ENCODE measurements around the gene OBSCN. TPM values are rescaled to one million over a fixed set of nuclear protein-coding genes. Genes with fewer than 3 reads are reported as not detected.

The OBSCN gene
- total RNA-seq, 2 experiments from 2014 or later = 80.8 to 82.2 TPM

DNA sequence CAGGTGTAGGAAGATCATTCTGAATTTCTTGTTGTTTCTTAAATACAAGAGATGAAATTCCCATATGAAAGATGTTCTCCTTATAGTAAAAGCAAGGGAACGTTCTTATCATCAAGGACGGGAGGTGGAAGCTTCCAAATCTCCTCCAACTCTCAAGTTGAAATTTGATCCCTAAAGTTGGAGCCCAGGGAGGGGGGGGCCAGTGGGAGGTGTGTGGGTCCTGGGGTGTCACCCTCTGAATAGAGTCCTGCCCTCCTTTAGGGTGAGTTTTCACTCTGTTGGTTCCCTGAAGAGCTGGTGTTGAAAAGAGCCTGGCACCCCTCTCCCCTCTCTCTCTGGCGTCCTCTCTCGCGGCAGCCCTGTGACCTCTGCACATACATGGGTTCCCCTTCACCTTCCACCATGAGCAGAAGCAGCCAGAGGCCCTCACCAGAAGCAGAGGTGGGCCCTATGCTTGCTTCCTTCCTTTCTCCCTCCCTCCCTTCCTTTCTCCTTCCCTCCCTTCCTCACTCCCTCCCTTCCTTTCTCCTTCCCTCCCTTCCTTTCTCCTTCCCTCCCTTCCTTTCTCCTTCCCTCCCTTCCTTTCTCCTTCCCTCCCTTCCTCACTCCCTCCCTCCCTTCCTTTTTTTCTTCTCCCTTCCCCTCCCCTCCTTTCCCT, 218.8 kb downstream of the OBSCN start:
- H3K36me3 ChIP-seq (ENCODE audit: insufficient read depth, low read length) = no peaks in the 10 kb centered on the region
- no peak overlapping the region for H3K27ac ChIP-seq (ENCODE audit: low read depth in 1 of 2, low read length in 2 of 2)
- DNase-seq (no peak), ATAC-seq (ENCODE audit: poor library complexity) (no peak)
- H3K4me3 Mint-ChIP-seq = no peak overlapping the region
- intact Hi-C loops (cut with DNase I, micrococcal nuclease) = no loop called here
- no peak overlapping the region for H3K27ac Mint-ChIP-seq
- H3K9me3 Mint-ChIP-seq = no peaks in the 10 kb centered on the region
- H3K4me1 Mint-ChIP-seq (ENCODE audit: low read depth) = no peaks in the 10 kb centered on the region
- H3K27me3 ChIP-seq (ENCODE audit: control insufficient read depth in 1 of 2, insufficient read depth in 2 of 2, low read length in 2 of 2) = peaks cover 0 to 12% of the 10 kb centered on the region in 2 experiments
- no peaks in the 10 kb centered on the region for H3K4me1 ChIP-seq (ENCODE audit: insufficient read depth, low read length)
- ChIA-PET POLR2A (no interaction called here), CTCF (no interaction called here)
- H3K27me3 Mint-ChIP-seq = peaks cover 20% of the 10 kb centered on the region
- no peak overlapping the region for H3K4me3 ChIP-seq (ENCODE audit: low read length)
- peaks cover 0 to 9% of the 10 kb centered on the region in 2 experiments for H3K9me3 ChIP-seq (ENCODE audit: control insufficient read depth in 1 of 2, insufficient read depth in 1 of 2, low read length in 2 of 2)
- TF ChIP-seq, protein P1, sequence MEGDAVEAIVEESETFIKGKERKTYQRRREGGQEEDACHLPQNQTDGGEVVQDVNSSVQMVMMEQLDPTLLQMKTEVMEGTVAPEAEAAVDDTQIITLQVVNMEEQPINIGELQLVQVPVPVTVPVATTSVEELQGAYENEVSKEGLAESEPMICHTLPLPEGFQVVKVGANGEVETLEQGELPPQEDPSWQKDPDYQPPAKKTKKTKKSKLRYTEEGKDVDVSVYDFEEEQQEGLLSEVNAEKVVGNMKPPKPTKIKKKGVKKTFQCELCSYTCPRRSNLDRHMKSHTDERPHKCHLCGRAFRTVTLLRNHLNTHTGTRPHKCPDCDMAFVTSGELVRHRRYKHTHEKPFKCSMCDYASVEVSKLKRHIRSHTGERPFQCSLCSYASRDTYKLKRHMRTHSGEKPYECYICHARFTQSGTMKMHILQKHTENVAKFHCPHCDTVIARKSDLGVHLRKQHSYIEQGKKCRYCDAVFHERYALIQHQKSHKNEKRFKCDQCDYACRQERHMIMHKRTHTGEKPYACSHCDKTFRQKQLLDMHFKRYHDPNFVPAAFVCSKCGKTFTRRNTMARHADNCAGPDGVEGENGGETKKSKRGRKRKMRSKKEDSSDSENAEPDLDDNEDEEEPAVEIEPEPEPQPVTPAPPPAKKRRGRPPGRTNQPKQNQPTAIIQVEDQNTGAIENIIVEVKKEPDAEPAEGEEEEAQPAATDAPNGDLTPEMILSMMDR (IDR thresholded peaks at IDR 0.05) = no peak
- no peaks in the 10 kb centered on the region for H3K36me3 Mint-ChIP-seq (ENCODE audit: low read depth)

DNA sequence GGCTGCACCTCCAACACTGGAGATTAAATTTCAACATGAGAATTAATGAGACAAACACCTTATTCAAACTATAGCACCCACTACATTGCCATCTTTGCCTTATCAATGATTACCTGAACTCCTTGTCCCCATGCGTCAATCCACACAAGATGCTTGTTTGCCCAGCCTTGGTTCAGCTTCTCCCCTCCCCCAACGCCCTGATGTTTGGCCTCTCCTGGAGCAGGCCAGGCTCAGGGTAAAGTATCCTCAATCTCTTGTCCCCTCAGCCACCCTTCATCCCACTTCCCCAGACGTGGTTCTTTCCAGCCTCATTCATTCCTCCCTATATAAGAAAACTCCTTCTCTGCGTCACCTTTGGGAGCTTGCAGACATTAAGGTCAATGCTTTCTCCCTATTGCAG, 220.6 kb downstream of the OBSCN start:
- DNase-seq (no peak), ATAC-seq (ENCODE audit: poor library complexity) (no peak)
- no peak overlapping the region for H3K4me3 Mint-ChIP-seq
- ChIA-PET POLR2A (no interaction called here), CTCF (no interaction called here)
- Histone ChIP-seq H3K36me3 (ENCODE audit: insufficient read depth, low read length) (no peaks in the 10 kb centered on the region), H3K4me3 (ENCODE audit: low read length) (no peak overlapping the region), H3K4me1 (ENCODE audit: insufficient read depth, low read length) (no peaks in the 10 kb centered on the region), H3K27ac (ENCODE audit: low read depth in 1 of 2, low read length in 2 of 2) (no peak overlapping the region), H3K9me3 (ENCODE audit: control insufficient read depth in 1 of 2, insufficient read depth in 1 of 2, low read length in 2 of 2) (peaks cover 0 to 9% of the 10 kb centered on the region in 2 experiments), H3K27me3 (ENCODE audit: control insufficient read depth in 1 of 2, insufficient read depth in 2 of 2, low read length in 2 of 2) (peaks cover 0 to 12% of the 10 kb centered on the region in 2 experiments)
- TF ChIP-seq, protein P1 (IDR thresholded peaks at IDR 0.05) = no peak
- intact Hi-C loops (cut with DNase I, micrococcal nuclease) = no loop called here
- H3K27me3 Mint-ChIP-seq = peaks cover 21% of the 10 kb centered on the region
- no peak overlapping the region for H3K27ac Mint-ChIP-seq
- no peaks in the 10 kb centered on the region for H3K36me3 Mint-ChIP-seq (ENCODE audit: low read depth)
- H3K9me3 Mint-ChIP-seq = no peaks in the 10 kb centered on the region
- H3K4me1 Mint-ChIP-seq (ENCODE audit: low read depth) = no peaks in the 10 kb centered on the region

Small RNAs within 50 kb of the gene (microRNA-seq; reads per million reads assigned to microRNA genes)
- gene MIR6742 (ENCODE audit: borderline microRNAs expressed, borderline replicate concordance) = not detected

Other genes with a start within 250 kb of the OBSCN start
- gene WNT3A, start 201.0 kb upstream of the OBSCN start, total RNA-seq = under 1 TPM; 0.08 to 0.14 TPM
- gene ARF1, start 125.3 kb upstream of the OBSCN start, total RNA-seq = 100 to 1,000 TPM; 318 to 322 TPM
- gene C1orf35, start 104.7 kb upstream of the OBSCN start, total RNA-seq = 10 to 100 TPM; 36.6 to 40.3 TPM
- gene MRPL55, start 98.7 kb upstream of the OBSCN start, total RNA-seq = 100 to 1,000 TPM; 120 to 128 TPM
- 100 to 1,000 TPM; 373 to 378 TPM for gene GUK1, start 67.8 kb upstream of the OBSCN start, total RNA-seq
- 1 to 10 TPM; 2.1 to 2.4 TPM for gene GJC2, start 58.1 kb upstream of the OBSCN start, total RNA-seq
- gene IBA57, start 42.2 kb upstream of the OBSCN start, total RNA-seq = 10 to 100 TPM; 19.7 to 19.9 TPM
- gene TRIM11, start 198.8 kb downstream of the OBSCN start, total RNA-seq = 10 to 100 TPM; 32.0 to 32.6 TPM
- under 1 TPM; 0.73 to 0.96 TPM for gene TRIM17, start 208.8 kb downstream of the OBSCN start, total RNA-seq